GM12878 (cell line): ENCODE data around the gene CLEC4M.
"Not testable (repeated sequence)": the region's sequence is repeated elsewhere in the genome, so short reads cannot be mapped to it uniquely, and the experiment has no call there.

Source experiments
- EED ChIP-seq: sonication (generic); IDR thresholded peaks from 2 replicates; pipeline ENCODE4 v1.6.1; 2016; ENCODE audit warnings: antibody characterized with exemption, low read depth
- EP300 ChIP-seq, 2 experiments: fragments of 150-350 bp in 1 of 2; IDR thresholded peaks; 2 replicates each; pipeline ENCODE4 v1.6.1; 2011 to 2012; ENCODE audit warnings: low read depth in 2 of 2, low read length in 2 of 2, borderline replicate concordance in 1 of 2, improper control_type of control experiment in 1 of 2, inconsistent platforms in 1 of 2; ENCODE audit not compliant: control insufficient read depth in 1 of 2
- EZH2 ChIP-seq: IDR thresholded peaks from 2 replicates; pipeline ENCODE4 v1.6.1; 2012; ENCODE audit warnings: low read depth, mild to moderate bottlenecking, control low read depth, inconsistent platforms, low read length, borderline replicate concordance; ENCODE audit not compliant: control insufficient read depth
- FOS ChIP-seq: IDR thresholded peaks from 3 replicates; pipeline ENCODE4 v1.6.1; 2011; ENCODE audit warnings: borderline replicate concordance; ENCODE audit not compliant: insufficient read length; ENCODE audit errors: extremely low read depth
- MXI1 ChIP-seq: fragments of 150-350 bp; IDR thresholded peaks from 2 replicates; pipeline ENCODE4 v1.6.1; 2011; ENCODE audit warnings: low read depth, mild to moderate bottlenecking, inconsistent platforms, low read length, improper control_type of control experiment
- POLR2AphosphoS5 ChIP-seq: IDR thresholded peaks from 2 replicates; pipeline ENCODE4 v1.6.1; 2011; ENCODE audit warnings: mild to moderate bottlenecking, low read length, inconsistent platforms
- SP1 ChIP-seq: IDR thresholded peaks from one replicate; pipeline ENCODE4 v1.6.1; 2011; ENCODE audit warnings: low read depth, low read length
- TF ChIP-seq, protein P1 (sequence below), 3 experiments: IDR thresholded peaks in 2 of 3; conservative IDR thresholded peaks in 1 of 3; 2 replicates each; pipeline ENCODE4 v1.5.1; 2011; ENCODE audit warnings: low read depth in 3 of 3, low read length in 3 of 3, mild to moderate bottlenecking in 3 of 3, control low read depth in 2 of 3, moderate library complexity in 2 of 3, inconsistent platforms in 1 of 3, mixed read lengths in 1 of 3; ENCODE audit not compliant: control insufficient read depth in 2 of 3, insufficient read depth in 1 of 3; ENCODE audit errors: extremely low read depth in 1 of 3

DNA sequence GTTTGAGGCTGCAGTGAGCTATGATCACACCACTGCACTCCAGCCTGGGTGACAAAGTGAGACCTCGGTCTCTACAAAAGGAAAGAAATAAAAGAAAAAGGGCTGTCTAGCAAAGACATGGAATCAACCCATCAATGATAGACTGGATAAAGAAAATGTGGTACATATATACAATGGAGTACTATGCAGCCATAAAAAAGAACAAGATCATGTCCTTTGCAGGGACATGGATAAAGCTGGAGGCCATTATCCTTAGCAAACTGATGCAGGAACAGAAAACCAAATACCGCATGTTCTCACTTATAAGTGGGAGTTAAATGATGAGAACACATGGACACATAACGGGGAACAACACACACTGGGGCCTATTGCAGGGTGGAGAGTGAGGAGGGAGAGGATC lies 53.0 kb downstream of the CLEC4M start:
- TF ChIP-seq FOS; SP1; POLR2AphosphoS5; EZH2; MXI1; EP300 (IDR thresholded peaks at IDR 0.05; ENCODE audit: borderline replicate concordance in 1 of 2, control insufficient read depth in 1 of 2, low read depth in 2 of 2, low read length in 2 of 2); EED: not testable (repeated sequence)
- TF ChIP-seq, protein P1, sequence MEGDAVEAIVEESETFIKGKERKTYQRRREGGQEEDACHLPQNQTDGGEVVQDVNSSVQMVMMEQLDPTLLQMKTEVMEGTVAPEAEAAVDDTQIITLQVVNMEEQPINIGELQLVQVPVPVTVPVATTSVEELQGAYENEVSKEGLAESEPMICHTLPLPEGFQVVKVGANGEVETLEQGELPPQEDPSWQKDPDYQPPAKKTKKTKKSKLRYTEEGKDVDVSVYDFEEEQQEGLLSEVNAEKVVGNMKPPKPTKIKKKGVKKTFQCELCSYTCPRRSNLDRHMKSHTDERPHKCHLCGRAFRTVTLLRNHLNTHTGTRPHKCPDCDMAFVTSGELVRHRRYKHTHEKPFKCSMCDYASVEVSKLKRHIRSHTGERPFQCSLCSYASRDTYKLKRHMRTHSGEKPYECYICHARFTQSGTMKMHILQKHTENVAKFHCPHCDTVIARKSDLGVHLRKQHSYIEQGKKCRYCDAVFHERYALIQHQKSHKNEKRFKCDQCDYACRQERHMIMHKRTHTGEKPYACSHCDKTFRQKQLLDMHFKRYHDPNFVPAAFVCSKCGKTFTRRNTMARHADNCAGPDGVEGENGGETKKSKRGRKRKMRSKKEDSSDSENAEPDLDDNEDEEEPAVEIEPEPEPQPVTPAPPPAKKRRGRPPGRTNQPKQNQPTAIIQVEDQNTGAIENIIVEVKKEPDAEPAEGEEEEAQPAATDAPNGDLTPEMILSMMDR (IDR thresholded peaks at IDR 0.05 in 2 of 3, conservative IDR thresholded peaks at IDR 0.05 in 1 of 3; ENCODE audit: control insufficient read depth in 2 of 3, extremely low read depth in 1 of 3, insufficient read depth in 1 of 3, low read depth in 3 of 3, low read length in 3 of 3), result not testable (repeated sequence)
